Gastroesophageal sphincter (tissue), 3 donors: ENCODE data around the gene PLIN4.

ENCODE experiments used
- CTCF ChIP-seq, 4 experiments: fragments of 200-600 bp in 2 of 4; fragments of 450-650 bp in 2 of 4; sonication (generic) in 1 of 4; IDR thresholded peaks; one replicate each; pipeline ENCODE4 v1.5.1; 2017 to 2019; ENCODE audit warnings: antibody characterized with exemption in 4 of 4, mild to moderate bottlenecking in 2 of 4, moderate library complexity in 2 of 4
- POLR2A ChIP-seq, 2 donors: fragments of 450-650 bp; IDR thresholded peaks; one replicate each; pipeline ENCODE4 v1.6.1; 2017; ENCODE audit warnings: antibody characterized with exemption in 2 of 2, mild to moderate bottlenecking in 2 of 2, moderate library complexity in 1 of 2

- TF ChIP-seq CTCF (IDR thresholded peaks at IDR 0.05) (no peak), POLR2A (IDR thresholded peaks at IDR 0.05) (no peak)
Observed at GRCh38 chr19:4557144-4557970, 39.1 kb upstream of the PLIN4 start.
